GM19438 (cell line): ENCODE measurements around the gene RUVBL2.
"Not testable (repeated sequence)": the region's sequence is repeated elsewhere in the genome, so short reads cannot be mapped to it uniquely, and the experiment has no call there.

ENCODE experiments used
- ATAC-seq: cut with Tn5 transposase; IDR thresholded peaks from one replicate; pipeline ENCODE4 v1.9.1; 2021; ENCODE audit warnings: low read depth; ENCODE audit not compliant: unreplicated experiment

The RUVBL2 gene

GRCh38 chr19:49016067-49016839 lies 22.6 kb downstream of the RUVBL2 start:
- ATAC-seq, result no peak

- no peak for ATAC-seq
Observed at GRCh38 chr19:49017041-49017665, 23.5 kb downstream of the RUVBL2 start, which contains the start of gene LHB. Gene LHB (minus strand): TSS chr19:49017091. CDS start chr19:49017081, 10 bp downstream.

- no peak for ATAC-seq
Observed at GRCh38 chr19:49017666-49018351, 24.1 kb downstream of the RUVBL2 start.

- not testable (repeated sequence) for ATAC-seq
Observed at GRCh38 chr19:49018388-49019241, 24.9 kb downstream of the RUVBL2 start.

- ATAC-seq, result no peak
Observed at GRCh38 chr19:49019242-49019932, 25.7 kb downstream of the RUVBL2 start.

- no peak for ATAC-seq
Observed at GRCh38 chr19:49020342-49020741, 26.7 kb downstream of the RUVBL2 start.

- ATAC-seq, result no peak
Observed at GRCh38 chr19:49020931-49021895, 27.5 kb downstream of the RUVBL2 start.

- ATAC-seq, result no peak
Observed at GRCh38 chr19:49022116-49022515, 28.4 kb downstream of the RUVBL2 start.

GRCh38 chr19:49024233-49024632 lies 30.5 kb downstream of the RUVBL2 start, which contains the start of gene CGB3:
Gene CGB3 (minus strand): TSS chr19:49024333. CDS start chr19:49023971, 362 bp downstream.
- not testable (repeated sequence) for ATAC-seq

GRCh38 chr19:49025088-49025487 lies 31.4 kb downstream of the RUVBL2 start:
- not testable (repeated sequence) for ATAC-seq

- not testable (repeated sequence) for ATAC-seq
Observed at GRCh38 chr19:49025599-49025998, 31.9 kb downstream of the RUVBL2 start.

GRCh38 chr19:49028686-49029085 lies 35.0 kb downstream of the RUVBL2 start:
- not testable (repeated sequence) for ATAC-seq

- not testable (repeated sequence) for ATAC-seq
Observed at GRCh38 chr19:49029749-49030148, 36.1 kb downstream of the RUVBL2 start.

- not testable (repeated sequence) for ATAC-seq
Observed at GRCh38 chr19:49030323-49030722, 36.6 kb downstream of the RUVBL2 start.

GRCh38 chr19:49031642-49032301 lies 38.1 kb downstream of the RUVBL2 start, which contains the start of gene CGB2:
Gene CGB2 (plus strand): TSS chr19:49031890. CDS start chr19:49032096, 206 bp downstream.
- not testable (repeated sequence) for ATAC-seq

- ATAC-seq, result not testable (repeated sequence)
Observed at GRCh38 chr19:49036815-49037214, 43.1 kb downstream of the RUVBL2 start, which contains the start of gene CGB1. Gene CGB1 (minus strand): TSS chr19:49036895. CDS start chr19:49036711, 184 bp downstream.

- not testable (repeated sequence) for ATAC-seq
Observed at GRCh38 chr19:49038111-49038510, 44.4 kb downstream of the RUVBL2 start.
